Esophagus (tissue), 2 donors: ENCODE results near the gene SCOC. TPM values are rescaled to one million over a fixed set of nuclear protein-coding genes. Genes with fewer than 3 reads are reported as not detected.
"Not testable (repeated sequence)": the region's sequence is repeated elsewhere in the genome, so short reads cannot be mapped to it uniquely, and the experiment has no call there.

Source experiments
- H3K27ac ChIP-seq, 2 donors: one replicate each; pipeline ENCODE4 v1.5.1; 2013; ENCODE audit warnings: low read depth in 2 of 2, mild to moderate bottlenecking in 2 of 2, inconsistent platforms in 1 of 2, low read length in 1 of 2, moderate library complexity in 1 of 2
- H3K27me3 ChIP-seq, 2 donors: one replicate each; pipeline ENCODE4 v1.6.1; 2013; ENCODE audit warnings: low read length in 2 of 2, control low read depth in 1 of 2, mild to moderate bottlenecking in 1 of 2; ENCODE audit not compliant: insufficient read depth in 2 of 2, control insufficient read depth in 1 of 2
- H3K36me3 ChIP-seq, 2 donors: one replicate each; pipeline ENCODE4 v1.6.1; 2013; ENCODE audit warnings: low read length in 1 of 2; ENCODE audit not compliant: control insufficient read depth in 2 of 2, insufficient read depth in 2 of 2
- H3K4me1 ChIP-seq, 2 donors: one replicate each; pipeline ENCODE4 v1.6.1; 2013; ENCODE audit warnings: low read length in 1 of 2; ENCODE audit not compliant: control insufficient read depth in 2 of 2, insufficient read depth in 2 of 2
- H3K4me3 ChIP-seq, 2 donors: one replicate each; pipeline ENCODE4 v1.5.1; 2013; ENCODE audit warnings: low read length in 2 of 2, mild to moderate bottlenecking in 2 of 2, low read depth in 1 of 2, moderate library complexity in 1 of 2
- H3K9me3 ChIP-seq, 2 donors: one replicate each; pipeline ENCODE4 v1.6.1; 2013; ENCODE audit warnings: mild to moderate bottlenecking in 2 of 2, low read depth in 1 of 2, low read length in 1 of 2, moderate library complexity in 1 of 2; ENCODE audit not compliant: control insufficient read depth in 2 of 2, insufficient read depth in 1 of 2
- WGBS, 2 donors: extraction: QIAGEN DNeasy Blood & Tissue Kit; methylation state at CpG; one replicate each; pipeline ENCODE4 v1.1.7; 2013; 5-methylcytosine and 5-hydroxymethylcytosine counted together
- polyA plus RNA-seq, 2 donors: library from polyadenylated mRNA; stranded (reverse); fragments of 200-250 nt; gene quantifications; one replicate each; pipeline ENCODE4 v1.2.3, GENCODE V29; 2013
- donor health status: healthy with polysubstance abuse.
- donor health status: Bipolar disorder and iron deficiency.

SCOC gene
- polyA plus RNA-seq, 2 donors = 42.4 to 47.3 TPM

- no peak overlapping the region for H3K27ac ChIP-seq
- no peaks in the 10 kb centered on the region for H3K9me3 ChIP-seq
- H3K4me3 ChIP-seq = no peak overlapping the region
- no peaks in the 10 kb centered on the region for H3K4me1 ChIP-seq
- H3K36me3 ChIP-seq = no peaks in the 10 kb centered on the region
- H3K27me3 ChIP-seq = no peaks in the 10 kb centered on the region
Measured at GRCh38 chr4:140382732-140383131, 9.3 kb downstream of the SCOC start.

- Histone ChIP-seq H3K27ac (no peak overlapping the region), H3K9me3 (no peaks in the 10 kb centered on the region), H3K27me3 (no peaks in the 10 kb centered on the region), H3K4me3 (no peak overlapping the region), H3K4me1 (no peaks in the 10 kb centered on the region), H3K36me3 (no peaks in the 10 kb centered on the region)
- WGBS, 2 donors = 75 to 91% methylated on average over 1 of the region's 1 CpG
Measured at GRCh38 chr4:140388015-140388414, 14.6 kb downstream of the SCOC start.

GRCh38 chr4:140395668-140396067, 22.2 kb downstream of the SCOC start:
- Histone ChIP-seq H3K27me3 (no peaks in the 10 kb centered on the region), H3K9me3 (no peaks in the 10 kb centered on the region), H3K27ac (no peak overlapping the region), H3K36me3 (no peaks in the 10 kb centered on the region), H3K4me3 (no peak overlapping the region), H3K4me1 (no peaks in the 10 kb centered on the region)
- 61 to 74% methylated on average over 5 of the region's 5 CpGs for WGBS, 2 donors

GRCh38 chr4:140400111-140400510, 26.7 kb downstream of the SCOC start:
- H3K9me3 ChIP-seq = no peaks in the 10 kb centered on the region
- no peak overlapping the region for H3K4me3 ChIP-seq
- H3K27me3 ChIP-seq = no peaks in the 10 kb centered on the region
- H3K27ac ChIP-seq = no peak overlapping the region
- 76 to 79% methylated on average over 2 of the region's 2 CpGs for WGBS, 2 donors
- H3K36me3 ChIP-seq = no peaks in the 10 kb centered on the region
- H3K4me1 ChIP-seq = no peaks in the 10 kb centered on the region

- Histone ChIP-seq H3K27me3 (no peaks in the 10 kb centered on the region), H3K4me1 (no peaks in the 10 kb centered on the region), H3K36me3 (no peaks in the 10 kb centered on the region), H3K4me3 (no peak overlapping the region), H3K9me3 (no peaks in the 10 kb centered on the region), H3K27ac (no peak overlapping the region)
Measured at GRCh38 chr4:140406292-140406691, 32.8 kb downstream of the SCOC start.

GRCh38 chr4:140408974-140409373, 35.5 kb downstream of the SCOC start:
- no peak overlapping the region for H3K27ac ChIP-seq
- no peak overlapping the region for H3K4me3 ChIP-seq
- no peaks in the 10 kb centered on the region for H3K9me3 ChIP-seq
- WGBS, 2 donors = 85 to 93% methylated on average over 1 of the region's 1 CpG
- no peaks in the 10 kb centered on the region for H3K27me3 ChIP-seq
- no peaks in the 10 kb centered on the region for H3K4me1 ChIP-seq
- H3K36me3 ChIP-seq = no peaks in the 10 kb centered on the region

GRCh38 chr4:140413130-140413969, 39.9 kb downstream of the SCOC start:
- H3K4me1 ChIP-seq, H3K36me3 ChIP-seq, H3K27me3 ChIP-seq, H3K27ac ChIP-seq, H3K4me3 ChIP-seq, H3K9me3 ChIP-seq: not testable (repeated sequence)
- 90 to 91% methylated on average over 23 to 32 of the region's 32 CpGs for WGBS, 2 donors

- Histone ChIP-seq H3K9me3 (peaks cover 0 to 2% of the 10 kb centered on the region in 2 donors), H3K27ac (peak overlapping the region in 1 of 2 donors; percentile 17), H3K27me3 (no peaks in the 10 kb centered on the region), H3K4me1 (peaks cover 3 to 4% of the 10 kb centered on the region in 2 donors), H3K4me3 (no peak overlapping the region), H3K36me3 (no peaks in the 10 kb centered on the region)
Measured at GRCh38 chr4:140423106-140423505, 49.7 kb downstream of the SCOC start.

- peak overlapping the region; percentile 56 to 65 for H3K4me3 ChIP-seq
- no peaks in the 10 kb centered on the region for H3K27me3 ChIP-seq
- 7 to 12% methylated on average over 23 of the region's 23 CpGs for WGBS, 2 donors
- H3K9me3 ChIP-seq = peaks cover 0 to 2% of the 10 kb centered on the region in 2 donors
- H3K27ac ChIP-seq = no peak overlapping the region
- no peaks in the 10 kb centered on the region for H3K36me3 ChIP-seq
- H3K4me1 ChIP-seq = peaks cover 3 to 4% of the 10 kb centered on the region in 2 donors
Measured at GRCh38 chr4:140426610-140427105, 53.2 kb downstream of the SCOC start.
